ENCODE results near the gene ZNRF2. TPM values are rescaled to one million over a fixed set of nuclear protein-coding genes. Genes with fewer than 3 reads are reported as not detected.

Gene ZNRF2
- total RNA-seq, 1 experiment from 2014 or later: 22.1 TPM

GRCh38 chr7:30278376-30278775, 6.0 kb upstream of the ZNRF2 start:
- in situ Hi-C loops (cut with HindIII; ENCODE audit: low pct_unique_long_range_greater_than_20kb, low sequenced_read_pairs) (no loop called here), intact Hi-C loops (cut with micrococcal nuclease; ENCODE audit: unreplicated experiment) (loop anchor here (5.0 kb wide), 1 partner anchor 116 kb away; no protein-coding TSS in a partner anchor)
- Histone ChIP-seq H3K9me3 (ENCODE audit: control insufficient read depth, insufficient read depth, low read depth, low read length) (no peaks in the 10 kb centered on the region), H3K27ac (ENCODE audit: low read length) (no peak overlapping the region), H3K36me3 (ENCODE audit: control insufficient read depth, insufficient read depth, low read length) (no peaks in the 10 kb centered on the region), H3K4me1 (ENCODE audit: control insufficient read depth, insufficient read depth, low read length) (peaks cover 3% of the 10 kb centered on the region; the same call in 1 of the 2 replicates), H3K4me3 (ENCODE audit: low read depth in 2 of 2, low read length in 2 of 2) (no peak overlapping the region), H3K27me3 (ENCODE audit: control insufficient read depth, insufficient read depth, low read length) (no peaks in the 10 kb centered on the region; the same call in 1 of the 2 replicates)
- TF ChIP-seq POLR2AphosphoS5 (IDR thresholded peaks at IDR 0.05; ENCODE audit: low read depth, low read length): no peak
- TF ChIP-seq SIN3A (IDR thresholded peaks at IDR 0.05; ENCODE audit: borderline replicate concordance, insufficient read depth, low read depth, low read length): no peak
- no peak for TF ChIP-seq TCF7L2 (IDR thresholded peaks at IDR 0.05; ENCODE audit: low read depth, low read length)
- no peak for TF ChIP-seq REST (IDR thresholded peaks at IDR 0.05; ENCODE audit: insufficient read depth in 1 of 2, low read depth in 2 of 2, low read length in 1 of 2)
- TF ChIP-seq, protein P1, sequence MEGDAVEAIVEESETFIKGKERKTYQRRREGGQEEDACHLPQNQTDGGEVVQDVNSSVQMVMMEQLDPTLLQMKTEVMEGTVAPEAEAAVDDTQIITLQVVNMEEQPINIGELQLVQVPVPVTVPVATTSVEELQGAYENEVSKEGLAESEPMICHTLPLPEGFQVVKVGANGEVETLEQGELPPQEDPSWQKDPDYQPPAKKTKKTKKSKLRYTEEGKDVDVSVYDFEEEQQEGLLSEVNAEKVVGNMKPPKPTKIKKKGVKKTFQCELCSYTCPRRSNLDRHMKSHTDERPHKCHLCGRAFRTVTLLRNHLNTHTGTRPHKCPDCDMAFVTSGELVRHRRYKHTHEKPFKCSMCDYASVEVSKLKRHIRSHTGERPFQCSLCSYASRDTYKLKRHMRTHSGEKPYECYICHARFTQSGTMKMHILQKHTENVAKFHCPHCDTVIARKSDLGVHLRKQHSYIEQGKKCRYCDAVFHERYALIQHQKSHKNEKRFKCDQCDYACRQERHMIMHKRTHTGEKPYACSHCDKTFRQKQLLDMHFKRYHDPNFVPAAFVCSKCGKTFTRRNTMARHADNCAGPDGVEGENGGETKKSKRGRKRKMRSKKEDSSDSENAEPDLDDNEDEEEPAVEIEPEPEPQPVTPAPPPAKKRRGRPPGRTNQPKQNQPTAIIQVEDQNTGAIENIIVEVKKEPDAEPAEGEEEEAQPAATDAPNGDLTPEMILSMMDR (IDR thresholded peaks at IDR 0.05): no peak
- POLR2A ChIA-PET: no interaction called here
- no peak for ATAC-seq
- no peak for DNase-seq (ENCODE audit: low read depth, low spot score)
- CTCF ChIA-PET: interaction anchor here (0.7 to 0.8 kb wide), 2 partner anchors 9 to 286 kb away, joined by 3 to 4 read pairs; no protein-coding TSS in a partner anchor
- BruUV-seq (replicated peaks): no TSS peak

- Histone ChIP-seq H3K4me1 (ENCODE audit: control insufficient read depth, insufficient read depth, low read length) (peaks cover 4% of the 10 kb centered on the region; the same call in 1 of the 2 replicates), H3K27me3 (ENCODE audit: control insufficient read depth, insufficient read depth, low read length) (no peaks in the 10 kb centered on the region), H3K27ac (ENCODE audit: low read length) (no peak overlapping the region), H3K9me3 (ENCODE audit: control insufficient read depth, insufficient read depth, low read depth, low read length) (no peaks in the 10 kb centered on the region), H3K36me3 (ENCODE audit: control insufficient read depth, insufficient read depth, low read length) (no peaks in the 10 kb centered on the region), H3K4me3 (ENCODE audit: low read depth in 2 of 2, low read length in 2 of 2) (no peak overlapping the region)
- CTCF ChIA-PET: interaction anchor here (0.7 to 0.8 kb wide), 2 partner anchors 9 to 285 kb away, joined by 3 to 4 read pairs; no protein-coding TSS in a partner anchor
- in situ Hi-C loops (cut with HindIII; ENCODE audit: low pct_unique_long_range_greater_than_20kb, low sequenced_read_pairs) (no loop called here), intact Hi-C loops (cut with micrococcal nuclease; ENCODE audit: unreplicated experiment) (loop anchor here (5.0 kb wide), 1 partner anchor 117 kb away; no protein-coding TSS in a partner anchor)
- TF ChIP-seq, protein P1 (IDR thresholded peaks at IDR 0.05): no peak
- BruUV-seq (replicated peaks): no TSS peak
- POLR2A ChIA-PET: no interaction called here
- DNase-seq (ENCODE audit: low read depth, low spot score): no peak
- no peak for ATAC-seq
Measured at GRCh38 chr7:30278849-30279652, 5.3 kb upstream of the ZNRF2 start.

All from Panc1 (cell line).